ENCODE results near the gene PCOLCE2.

GRCh38 chr3:142910280-142910679 lies 21.4 kb upstream of the PCOLCE2 start:
- TF ChIP-seq CTCF (IDR thresholded peaks at IDR 0.05), result no peak
- no peak for TF ChIP-seq POLR2A (IDR thresholded peaks at IDR 0.05)

All from right lobe of liver (tissue), 4 donors.